Esophagus squamous epithelium (tissue), 4 donors: ENCODE results near the gene ARFGAP3.

Experiments
- CTCF ChIP-seq, 6 experiments: fragments of 450-650 bp in 4 of 6; fragments of 200-600 bp in 2 of 6; sonication (generic) in 2 of 6; IDR thresholded peaks; one replicate each; pipeline ENCODE4 v1.5.1; 2016 to 2019; ENCODE audit warnings: antibody characterized with exemption in 6 of 6, mild to moderate bottlenecking in 4 of 6, moderate library complexity in 4 of 6
- POLR2A ChIP-seq, 4 donors: fragments of 450-650 bp; IDR thresholded peaks; one replicate each; pipeline ENCODE4 v1.6.1; 2017; ENCODE audit warnings: antibody characterized with exemption in 4 of 4, mild to moderate bottlenecking in 4 of 4, moderate library complexity in 3 of 4

GRCh38 chr22:42897960-42898359 is 40.9 kb upstream of the ARFGAP3 start:
- TF ChIP-seq CTCF (IDR thresholded peaks at IDR 0.05), result no peak
- TF ChIP-seq POLR2A (IDR thresholded peaks at IDR 0.05), result no peak
